Stimulated activated naive B cell treated with anti-CD40 and anti-IgM and Interleukin-4, amounts not matched to agents 10 μg/mL and 1 μg/mL and 100 μg/mL, for 72 hours (primary cell): ENCODE data around the gene TNFRSF6B.

ENCODE experiments used
- ATAC-seq, 2 donors: fragments of 150-1000 bp; cut with Tn5 transposase; replicated peaks; 2 replicates each; pipeline ENCODE4 v1.10.0; 2021; ENCODE audit warnings: moderate library complexity in 1 of 2
- DNase-seq: peaks from one replicate; pipeline ENCODE4 v3.0.0; 2021
- H3K27ac Mint-ChIP-seq: one replicate; pipeline ENCODE4 v1.8.0; 2022; ENCODE audit warnings: mild to moderate bottlenecking, mixed read lengths
- H3K27me3 Mint-ChIP-seq, 2 donors: one replicate each; pipeline ENCODE4 v1.8.0; 2022; ENCODE audit warnings: mixed read lengths in 2 of 2
- H3K36me3 Mint-ChIP-seq, 2 donors: one replicate each; pipeline ENCODE4 v1.8.0; 2022; ENCODE audit warnings: mixed read lengths in 2 of 2, mild to moderate bottlenecking in 1 of 2
- H3K4me1 Mint-ChIP-seq, 2 donors: one replicate each; pipeline ENCODE4 v1.8.0; 2022; ENCODE audit warnings: mixed read lengths in 2 of 2, mild to moderate bottlenecking in 1 of 2
- H3K4me3 Mint-ChIP-seq, 2 donors: one replicate each; pipeline ENCODE4 v1.8.0; 2022; ENCODE audit warnings: mild to moderate bottlenecking in 2 of 2, mixed read lengths in 2 of 2, moderate library complexity in 1 of 2
- H3K9me3 Mint-ChIP-seq, 2 donors: one replicate each; pipeline ENCODE4 v1.8.0; 2022; ENCODE audit warnings: mixed read lengths in 2 of 2, mild to moderate bottlenecking in 1 of 2

TNFRSF6B gene

DNA sequence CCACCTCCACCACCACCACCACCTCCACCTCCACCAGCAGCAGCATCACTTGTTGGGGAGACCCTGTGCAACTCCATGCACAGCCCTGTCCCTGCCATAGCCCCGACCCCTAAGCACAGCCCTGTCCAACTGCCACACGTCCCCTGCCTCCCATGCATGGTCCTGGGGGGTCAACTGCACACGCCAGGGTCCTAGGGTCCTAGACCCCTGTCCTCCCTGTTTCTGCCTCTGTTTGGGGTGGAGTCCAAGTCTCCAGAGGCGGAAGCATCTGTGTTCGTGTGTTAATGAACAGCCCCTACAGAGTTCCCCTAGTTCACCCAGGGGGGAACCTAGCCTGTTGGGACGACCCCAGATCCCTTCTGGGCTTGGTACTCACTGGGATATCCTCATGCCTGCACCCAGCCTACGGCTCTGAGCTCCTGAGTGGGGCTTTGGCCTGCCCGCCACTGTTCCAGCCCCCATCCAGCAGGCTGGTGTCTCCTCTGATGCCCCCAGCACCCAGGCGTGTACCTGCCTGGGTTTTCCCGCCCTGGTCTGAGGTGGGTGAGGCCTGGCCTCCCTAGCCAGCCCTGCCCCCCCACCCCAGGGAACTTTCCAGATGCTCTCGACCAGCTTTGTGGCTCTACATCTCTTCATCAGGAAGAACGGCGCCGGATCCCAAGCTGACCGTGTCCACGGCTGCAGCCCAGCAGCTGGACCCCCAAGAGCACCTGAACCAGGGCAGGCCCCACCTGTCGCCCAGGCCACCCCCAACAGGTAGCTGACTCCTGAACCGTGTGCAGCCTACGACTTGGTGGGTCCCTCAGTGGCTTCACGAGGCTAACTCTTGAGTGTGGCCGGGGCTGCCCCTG, 2.5 kb upstream of the TNFRSF6B start:
- Mint-ChIP-seq H3K36me3 (peaks cover 12 to 32% of the 10 kb centered on the region in 2 donors), H3K4me3 (peak overlapping the region; percentile 59 to 63), H3K9me3 (no peaks in the 10 kb centered on the region), H3K27me3 (no peaks in the 10 kb centered on the region), H3K4me1 (peaks cover 17 to 29% of the 10 kb centered on the region in 2 donors), H3K27ac (peak overlapping the region; percentile 94)
- DNase-seq (no peak), ATAC-seq (no peak)

GRCh38 chr20:63694584-63695423, 1.6 kb upstream of the TNFRSF6B start:
- peaks cover 12 to 35% of the 10 kb centered on the region in 2 donors for H3K36me3 Mint-ChIP-seq
- peaks cover 20 to 36% of the 10 kb centered on the region in 2 donors for H3K4me1 Mint-ChIP-seq
- no peak overlapping the region for H3K4me3 Mint-ChIP-seq
- no peaks in the 10 kb centered on the region for H3K9me3 Mint-ChIP-seq
- DNase-seq = no peak
- ATAC-seq = no peak
- H3K27ac Mint-ChIP-seq = peak overlapping the region; percentile 14
- H3K27me3 Mint-ChIP-seq = no peaks in the 10 kb centered on the region

DNA sequence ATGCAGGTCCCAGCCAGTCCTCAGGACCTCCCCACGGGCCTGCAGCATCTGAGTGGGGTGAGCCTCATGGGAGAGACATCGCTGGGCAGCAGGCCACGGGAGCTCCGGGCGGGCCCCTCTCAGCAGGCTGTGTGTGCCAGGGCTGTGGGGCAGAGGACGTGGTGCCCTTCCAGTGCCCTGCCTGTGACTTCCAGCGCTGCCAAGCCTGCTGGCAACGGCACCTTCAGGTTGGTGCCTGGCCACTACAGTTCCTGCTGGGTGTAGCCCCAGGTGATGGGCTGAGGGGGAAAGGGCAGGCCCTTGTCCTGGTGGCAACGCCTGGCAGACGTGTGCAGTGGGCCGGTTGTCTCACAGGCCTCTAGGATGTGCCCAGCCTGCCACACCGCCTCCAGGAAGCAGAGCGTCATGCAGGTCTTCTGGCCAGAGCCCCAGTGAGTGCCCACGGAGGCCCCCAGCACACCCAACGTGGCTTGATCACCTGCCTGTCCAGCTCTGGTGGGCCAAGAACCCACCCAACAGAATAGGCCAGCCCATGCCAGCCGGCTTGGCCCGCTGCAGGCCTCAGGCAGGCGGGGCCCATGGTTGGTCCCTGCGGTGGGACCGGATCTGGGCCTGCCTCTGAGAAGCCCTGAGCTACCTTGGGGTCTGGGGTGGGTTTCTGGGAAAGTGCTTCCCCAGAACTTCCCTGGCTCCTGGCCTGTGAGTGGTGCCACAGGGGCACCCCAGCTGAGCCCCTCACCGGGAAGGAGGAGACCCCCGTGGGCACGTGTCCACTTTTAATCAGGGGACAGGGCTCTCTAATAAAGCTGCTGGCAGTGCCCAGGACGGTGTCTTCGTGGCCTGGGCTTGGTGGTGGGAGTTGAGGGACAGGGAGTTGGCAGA, 787 bp upstream of the TNFRSF6B start:
- Mint-ChIP-seq H3K36me3 (peaks cover 15 to 37% of the 10 kb centered on the region in 2 donors), H3K4me1 (peaks cover 24 to 41% of the 10 kb centered on the region in 2 donors), H3K27ac (peak overlapping the region; percentile 86), H3K4me3 (peak overlapping the region in 1 of 2 donors; percentile 21), H3K27me3 (no peaks in the 10 kb centered on the region), H3K9me3 (no peaks in the 10 kb centered on the region)
- DNase-seq = no peak
- ATAC-seq = no peak

DNA sequence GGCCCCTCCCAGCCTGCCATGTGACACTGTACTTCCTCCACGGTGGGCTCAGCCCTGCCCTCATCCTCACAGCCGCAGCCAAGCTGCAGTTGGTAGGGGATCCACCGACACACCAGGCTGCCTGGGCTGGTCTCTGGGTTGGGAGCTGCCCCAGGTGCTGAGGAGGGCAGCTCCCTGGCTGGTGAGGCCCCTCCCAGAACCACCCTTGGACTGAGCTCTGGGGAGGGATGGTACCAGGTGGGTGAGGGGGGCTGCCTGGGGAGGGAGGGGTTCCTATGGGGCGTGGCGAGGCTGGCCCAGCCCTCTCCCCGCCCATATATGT, 185 bp upstream of the TNFRSF6B start:
- ATAC-seq (peak; percentile 55 to 62), DNase-seq (no peak)
- Mint-ChIP-seq H3K36me3 (peaks cover 14 to 35% of the 10 kb centered on the region in 2 donors), H3K27ac (peak overlapping the region; percentile 86), H3K9me3 (no peaks in the 10 kb centered on the region), H3K4me1 (peaks cover 23 to 41% of the 10 kb centered on the region in 2 donors), H3K4me3 (peak overlapping the region in 1 of 2 donors; percentile 21), H3K27me3 (no peaks in the 10 kb centered on the region)

GRCh38 chr20:63697357-63697867, 960 bp downstream of the TNFRSF6B start:
- peak overlapping the region; percentile 50 to 73 for H3K4me3 Mint-ChIP-seq
- H3K4me1 Mint-ChIP-seq = peaks cover 19 to 46% of the 10 kb centered on the region in 2 donors
- peaks cover 10 to 35% of the 10 kb centered on the region in 2 donors for H3K36me3 Mint-ChIP-seq
- DNase-seq = no peak
- ATAC-seq = peak; percentile 11 to 27
- H3K27me3 Mint-ChIP-seq = no peaks in the 10 kb centered on the region
- no peaks in the 10 kb centered on the region for H3K9me3 Mint-ChIP-seq
- H3K27ac Mint-ChIP-seq = peak overlapping the region; percentile 87

GRCh38 chr20:63697868-63698545, 1.6 kb downstream of the TNFRSF6B start:
- Mint-ChIP-seq H3K4me1 (peaks cover 17 to 48% of the 10 kb centered on the region in 2 donors), H3K27me3 (no peaks in the 10 kb centered on the region), H3K36me3 (peaks cover 10 to 32% of the 10 kb centered on the region in 2 donors), H3K9me3 (no peaks in the 10 kb centered on the region), H3K27ac (peak overlapping the region; percentile 51), H3K4me3 (no peak overlapping the region)
- ATAC-seq (no peak), DNase-seq (no peak)

GRCh38 chr20:63698739-63699465, 2.5 kb downstream of the TNFRSF6B start:
- peaks cover 8 to 27% of the 10 kb centered on the region in 2 donors for H3K36me3 Mint-ChIP-seq
- peaks cover 17 to 44% of the 10 kb centered on the region in 2 donors for H3K4me1 Mint-ChIP-seq
- H3K27ac Mint-ChIP-seq = peak overlapping the region; percentile 83
- no peaks in the 10 kb centered on the region for H3K27me3 Mint-ChIP-seq
- H3K9me3 Mint-ChIP-seq = no peaks in the 10 kb centered on the region
- DNase-seq (no peak), ATAC-seq (peak in 1 of 2 donors; percentile 24)
- peak overlapping the region in 1 of 2 donors; percentile 37 for H3K4me3 Mint-ChIP-seq

DNA sequence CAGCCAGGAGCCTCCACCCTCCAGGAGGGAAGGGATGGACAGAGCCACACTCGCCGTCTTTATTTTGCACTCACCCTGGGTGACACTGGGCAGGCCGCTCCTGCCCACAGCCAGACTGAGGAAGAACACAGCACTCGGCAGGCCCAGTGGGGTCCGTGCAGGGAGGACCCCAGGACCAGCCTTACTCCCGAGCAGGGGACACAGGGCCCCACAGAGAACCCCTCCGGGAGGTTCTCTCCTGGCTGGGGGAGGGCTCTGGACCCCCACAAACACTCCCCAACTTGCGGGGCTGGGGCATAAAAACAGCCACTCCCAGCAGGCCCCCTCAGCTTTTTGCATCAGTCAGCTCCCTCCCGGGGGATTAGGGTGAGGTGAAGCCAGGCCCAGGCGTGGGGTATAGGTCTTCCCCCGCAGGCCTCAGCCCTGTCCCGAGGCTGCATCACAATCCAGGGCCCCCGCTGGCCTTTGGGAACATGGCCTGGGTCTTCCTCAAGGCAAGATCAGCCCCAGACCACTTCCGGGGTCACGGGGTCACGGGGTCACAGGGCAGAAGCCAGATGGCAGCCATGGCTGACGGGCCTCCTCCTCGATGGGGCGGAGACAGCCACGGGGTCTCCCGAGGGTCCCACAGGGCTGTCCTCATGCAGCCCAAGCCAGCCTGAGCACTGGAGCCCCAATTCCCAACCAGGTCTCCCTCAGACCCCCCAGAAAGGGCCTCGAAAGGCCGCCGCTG, 3.2 kb downstream of the TNFRSF6B start:
- no peaks in the 10 kb centered on the region for H3K27me3 Mint-ChIP-seq
- H3K27ac Mint-ChIP-seq = peak overlapping the region; percentile 83
- ATAC-seq (no peak), DNase-seq (no peak)
- no peaks in the 10 kb centered on the region for H3K9me3 Mint-ChIP-seq
- peaks cover 17 to 43% of the 10 kb centered on the region in 2 donors for H3K4me1 Mint-ChIP-seq
- peaks cover 12 to 26% of the 10 kb centered on the region in 2 donors for H3K36me3 Mint-ChIP-seq
- H3K4me3 Mint-ChIP-seq = no peak overlapping the region

DNA sequence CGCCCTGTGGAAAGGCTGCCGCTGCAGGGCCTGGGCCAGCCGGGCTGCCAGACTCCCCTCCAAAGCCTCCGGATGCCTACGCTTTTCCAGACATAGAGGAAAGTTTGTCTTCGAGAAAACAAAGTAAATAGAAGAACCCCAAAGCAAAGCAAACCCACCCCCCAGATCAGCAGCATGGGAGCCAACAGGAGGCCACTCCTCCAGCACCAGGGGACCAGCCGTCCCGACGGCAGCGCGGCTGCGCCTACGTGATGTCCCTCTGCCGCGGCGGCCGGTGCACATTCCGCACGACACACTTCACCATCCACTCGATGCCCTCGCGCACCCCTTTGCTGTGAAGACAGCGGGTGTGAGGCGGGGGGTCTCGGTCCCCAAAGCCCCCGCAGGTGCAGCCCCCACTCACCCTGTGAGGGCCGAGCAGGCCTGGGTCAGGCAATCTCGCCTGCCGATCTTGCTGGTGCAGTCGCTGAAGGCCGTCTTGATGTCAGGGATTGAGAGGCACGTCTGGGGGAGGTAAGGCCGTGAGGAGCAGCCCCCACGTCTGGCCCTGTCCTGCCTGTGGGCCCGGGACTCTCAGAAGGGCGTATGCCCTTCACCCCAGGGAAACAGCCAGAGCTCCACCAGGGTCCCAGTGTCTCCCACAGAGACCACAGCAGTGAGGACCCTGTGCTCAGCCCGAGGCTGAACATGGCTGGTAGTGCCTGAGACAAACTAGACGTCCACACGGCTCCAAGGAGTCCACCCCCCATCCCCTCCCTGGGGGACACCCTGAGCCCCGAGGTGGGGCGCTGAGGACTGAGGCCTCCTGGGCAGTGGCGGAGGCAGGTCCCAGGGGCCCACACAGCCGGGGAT, 4.0 kb downstream of the TNFRSF6B start:
- Mint-ChIP-seq H3K27ac (peak overlapping the region; percentile 73), H3K4me1 (peaks cover 19 to 49% of the 10 kb centered on the region in 2 donors), H3K27me3 (no peaks in the 10 kb centered on the region), H3K4me3 (no peak overlapping the region), H3K36me3 (peaks cover 15 to 33% of the 10 kb centered on the region in 2 donors), H3K9me3 (no peaks in the 10 kb centered on the region)
- ATAC-seq (no peak), DNase-seq (no peak)

DNA sequence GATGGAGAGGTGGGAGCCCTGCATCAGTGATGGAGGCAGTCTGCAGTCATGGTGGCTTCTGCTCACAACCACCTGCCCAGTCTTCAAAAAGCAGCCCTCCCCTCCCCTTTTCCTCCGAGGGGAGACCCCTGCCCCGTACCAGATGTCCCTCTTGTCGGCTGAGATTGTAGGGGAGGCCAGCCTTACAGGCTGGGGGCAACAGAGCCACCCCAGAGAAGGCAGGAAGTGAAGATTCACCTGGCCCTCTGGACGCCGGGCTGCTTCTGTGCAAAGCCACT, 4.5 kb downstream of the TNFRSF6B start:
- Mint-ChIP-seq H3K4me1 (peaks cover 21 to 52% of the 10 kb centered on the region in 2 donors), H3K27ac (no peak overlapping the region), H3K27me3 (no peaks in the 10 kb centered on the region), H3K9me3 (no peaks in the 10 kb centered on the region), H3K36me3 (peaks cover 15 to 36% of the 10 kb centered on the region in 2 donors), H3K4me3 (no peak overlapping the region)
- ATAC-seq = no peak
- DNase-seq = no peak

- peaks cover 15 to 36% of the 10 kb centered on the region in 2 donors for H3K36me3 Mint-ChIP-seq
- no peak overlapping the region for H3K4me3 Mint-ChIP-seq
- no peaks in the 10 kb centered on the region for H3K9me3 Mint-ChIP-seq
- DNase-seq = no peak
- no peaks in the 10 kb centered on the region for H3K27me3 Mint-ChIP-seq
- H3K4me1 Mint-ChIP-seq = peaks cover 19 to 52% of the 10 kb centered on the region in 2 donors
- ATAC-seq = no peak
- H3K27ac Mint-ChIP-seq = peak overlapping the region; percentile 14
Measured at GRCh38 chr20:63701329-63702035, 5.0 kb downstream of the TNFRSF6B start.
